Inflammatory macrophage treated with lipopolysaccharide for 1 hour (primary cell): Measurements from ENCODE around the gene TRUB2.
"Not testable (repeated sequence)": the region's sequence is repeated elsewhere in the genome, so short reads cannot be mapped to it uniquely, and the experiment has no call there.

ENCODE experiments used
- DNase-seq, 2 donors: peaks; one replicate each; pipeline ENCODE4 v3.0.0-alpha.2; 2020 to 2022

Gene TRUB2

GRCh38 chr9:128297221-128297773 lies 24.9 kb downstream of the TRUB2 start:
- no peak for DNase-seq

DNA sequence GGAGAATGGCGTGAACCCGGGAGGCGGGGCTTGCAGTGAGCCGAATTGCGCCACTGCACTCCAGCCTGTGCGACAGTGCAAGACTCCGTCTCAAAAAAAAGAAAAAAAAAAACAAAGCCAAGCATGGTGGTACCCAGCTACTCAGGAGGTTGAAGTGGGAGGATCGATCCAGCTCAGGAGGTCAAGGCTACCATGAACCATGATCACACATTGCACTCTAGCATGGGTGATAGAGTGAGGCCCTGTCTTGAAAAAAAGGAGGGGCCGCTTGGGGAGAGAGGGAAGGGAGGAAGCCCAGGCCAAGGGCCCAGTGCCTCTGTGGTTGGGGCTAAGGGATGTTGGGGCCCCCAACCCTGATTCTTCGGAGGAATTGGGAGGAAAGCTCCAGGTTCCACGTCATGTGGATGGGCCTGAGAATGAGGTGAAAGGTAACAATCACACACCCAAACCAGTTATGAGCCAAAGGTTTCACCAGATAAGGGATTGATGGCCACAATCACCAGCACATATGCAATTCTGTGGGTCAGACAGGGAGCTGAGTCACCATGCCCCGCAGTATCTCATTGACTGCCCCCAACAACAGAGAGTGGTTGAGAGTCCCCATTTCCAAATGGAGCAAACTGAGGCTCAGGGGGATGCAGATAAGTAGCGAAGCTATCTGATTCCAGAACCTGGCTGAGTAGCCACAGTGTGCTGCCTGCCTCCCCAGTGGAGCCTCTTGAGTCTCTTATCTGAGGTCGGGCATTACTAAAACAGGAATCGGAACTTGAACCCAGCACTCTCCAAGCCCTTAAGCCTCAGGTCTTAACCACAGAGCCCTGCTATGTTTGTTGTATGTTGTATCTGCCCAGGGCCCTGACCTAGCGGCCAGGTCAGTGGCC lies 25.7 kb downstream of the TRUB2 start:
- no peak for DNase-seq

GRCh38 chr9:128294142-128294541 lies 28.1 kb downstream of the TRUB2 start:
- DNase-seq: no peak

DNA sequence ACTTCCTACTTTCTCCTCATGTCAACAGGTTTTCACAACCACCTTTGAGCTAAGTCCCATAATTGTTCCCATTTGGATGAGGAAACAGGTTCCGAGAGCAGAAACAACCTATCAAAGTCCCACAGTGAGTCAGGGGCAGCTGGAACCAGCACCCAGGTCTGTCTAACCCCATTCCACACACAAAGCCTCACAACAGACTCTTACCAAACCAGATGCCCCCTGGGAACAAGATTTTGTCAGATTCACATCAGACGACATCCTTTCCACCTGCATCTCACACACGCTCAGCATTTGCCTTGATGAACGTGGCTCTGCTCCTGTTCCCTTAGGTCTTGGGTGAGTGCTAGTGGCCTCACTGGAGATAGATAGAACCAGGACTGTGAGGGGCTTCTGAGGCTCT lies 29.2 kb downstream of the TRUB2 start:
- DNase-seq: peak in 1 of 2 donors; percentile 22

- DNase-seq: no peak
These were observed 30.2 kb downstream of the TRUB2 start for GRCh38 chr9:128292009-128292408.

- DNase-seq: no peak
These were observed 33.8 kb downstream of the TRUB2 start for GRCh38 chr9:128288273-128289004.

DNA sequence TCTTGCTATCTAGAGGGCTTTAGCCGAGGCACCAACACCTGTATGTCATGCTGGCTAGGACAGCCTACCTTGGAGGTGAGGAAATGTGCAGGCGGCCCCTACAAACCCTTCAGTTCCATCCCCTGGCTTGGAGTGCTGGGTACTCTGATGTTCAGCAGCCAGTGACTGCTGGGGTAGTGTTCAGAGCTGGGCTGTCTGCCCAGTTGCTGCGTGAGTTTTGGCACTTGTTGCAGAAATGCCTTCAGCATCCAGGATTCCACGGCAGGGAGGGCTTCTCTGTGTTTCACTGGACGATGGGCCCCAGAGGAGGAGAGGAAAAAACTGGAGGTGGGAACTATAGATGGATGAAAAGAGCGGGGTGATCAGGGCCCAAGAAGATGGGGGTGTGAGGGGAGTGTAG lies 35.8 kb downstream of the TRUB2 start:
- no peak for DNase-seq

DNA sequence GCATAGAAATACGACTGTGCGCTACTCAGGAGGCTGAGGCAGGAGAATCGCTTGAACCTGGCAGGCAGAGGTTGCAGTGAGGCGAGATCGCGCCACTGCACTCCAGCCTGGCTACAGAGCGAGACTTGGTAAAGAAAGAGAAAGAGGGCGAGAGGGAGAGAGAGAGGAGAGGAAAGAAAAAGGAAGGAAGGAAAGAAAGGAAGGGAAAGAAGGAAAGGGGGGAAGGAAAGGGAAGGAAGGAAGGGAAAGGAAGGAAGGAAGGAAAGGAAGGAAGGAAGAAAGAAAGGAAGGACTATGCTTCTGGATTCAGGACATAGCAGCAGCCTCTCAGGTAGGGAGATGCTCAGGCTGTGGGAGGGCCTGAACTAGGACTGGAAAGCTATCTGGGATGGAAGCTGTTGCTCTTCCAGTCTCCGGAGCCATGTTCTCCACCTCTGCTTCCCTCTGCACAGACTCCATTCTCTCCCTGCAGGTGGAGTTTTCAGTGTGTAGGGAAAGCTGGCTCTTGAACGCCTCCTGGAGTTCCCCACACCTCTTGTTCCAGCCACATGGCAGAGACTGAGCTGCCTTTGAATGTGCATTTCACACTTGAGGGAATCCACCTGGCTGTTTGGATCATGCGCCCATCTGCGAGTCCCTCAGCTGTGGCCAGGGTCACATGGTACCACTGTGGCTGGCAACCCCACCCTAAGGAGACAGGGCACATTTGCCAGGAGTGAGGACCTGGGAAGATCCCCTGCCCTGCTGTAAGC lies 37.0 kb downstream of the TRUB2 start:
- DNase-seq: no peak

GRCh38 chr9:128282500-128282899 lies 39.7 kb downstream of the TRUB2 start:
- DNase-seq: no peak

DNA sequence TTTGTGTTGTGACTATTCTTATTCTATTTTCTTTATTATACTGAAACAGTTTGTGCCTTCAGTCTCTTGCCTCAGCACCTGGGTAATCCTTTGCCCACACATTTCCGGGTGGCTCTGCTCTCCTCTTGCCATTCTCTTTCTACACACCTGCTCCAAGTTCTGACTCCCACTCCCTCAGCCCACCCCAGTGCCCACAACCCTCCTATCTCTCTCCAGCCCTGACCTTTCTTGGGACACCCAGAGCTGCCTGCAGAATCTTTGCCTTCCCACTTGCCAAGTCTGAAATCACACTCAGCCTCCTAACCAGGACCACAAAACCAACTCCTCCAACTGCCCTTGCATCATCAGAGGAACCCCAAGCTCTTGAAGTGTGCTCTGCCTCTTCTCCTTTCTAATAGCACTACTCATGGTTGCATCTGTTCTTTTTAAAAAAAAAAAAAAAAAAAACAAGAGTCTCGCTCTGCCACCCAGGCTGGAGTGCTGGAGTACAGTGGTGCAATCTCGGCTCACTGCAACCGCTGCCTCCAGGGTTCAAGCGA lies 42.1 kb downstream of the TRUB2 start:
- DNase-seq: peak; percentile 71 to 89

DNA sequence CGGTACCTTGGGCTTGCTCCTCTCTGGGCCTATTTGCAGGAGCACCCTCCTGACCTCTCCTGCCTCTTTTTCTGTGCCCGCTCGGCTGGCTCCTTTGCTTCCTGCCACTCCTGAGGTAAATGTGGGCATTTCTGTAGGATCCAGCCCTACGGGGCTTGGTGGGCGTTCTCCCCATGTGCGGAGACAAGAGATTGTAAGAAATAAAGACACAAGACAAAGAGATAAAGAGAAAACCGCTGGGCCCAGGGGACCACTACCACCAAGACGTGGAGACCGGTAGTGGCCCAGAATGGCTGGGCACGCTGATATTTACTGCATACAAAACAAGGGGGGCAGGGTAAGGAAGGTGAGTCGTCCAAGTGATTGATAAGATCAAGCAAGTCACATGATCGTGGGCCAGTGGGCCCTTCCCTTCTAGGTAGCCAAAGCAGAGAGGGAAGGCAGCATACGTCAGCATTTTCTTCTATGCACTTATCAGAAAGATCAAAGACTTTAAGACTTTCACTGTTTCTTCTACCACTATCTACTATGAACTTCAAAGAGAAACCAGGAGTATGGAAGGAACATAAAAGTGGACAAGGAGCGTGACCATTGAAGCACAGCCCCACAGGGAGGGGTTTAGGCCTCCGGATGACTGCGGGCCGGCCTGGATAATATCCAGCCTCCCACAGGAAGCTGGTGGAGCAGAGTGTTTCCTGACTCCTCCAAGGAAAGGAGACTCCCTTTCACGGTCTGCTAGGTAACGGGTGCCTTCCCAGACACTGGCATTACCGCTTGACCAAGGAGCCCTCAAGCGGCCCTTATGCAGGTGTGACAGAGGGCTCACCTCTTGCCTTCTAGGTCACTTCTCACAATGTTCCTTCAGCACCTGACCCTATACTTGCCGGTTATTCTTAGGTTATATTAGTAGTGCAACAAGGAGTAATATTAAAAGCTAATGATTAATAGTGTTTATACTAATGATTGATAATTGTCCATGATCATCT lies 42.9 kb downstream of the TRUB2 start:
- not testable (repeated sequence) for DNase-seq

DNA sequence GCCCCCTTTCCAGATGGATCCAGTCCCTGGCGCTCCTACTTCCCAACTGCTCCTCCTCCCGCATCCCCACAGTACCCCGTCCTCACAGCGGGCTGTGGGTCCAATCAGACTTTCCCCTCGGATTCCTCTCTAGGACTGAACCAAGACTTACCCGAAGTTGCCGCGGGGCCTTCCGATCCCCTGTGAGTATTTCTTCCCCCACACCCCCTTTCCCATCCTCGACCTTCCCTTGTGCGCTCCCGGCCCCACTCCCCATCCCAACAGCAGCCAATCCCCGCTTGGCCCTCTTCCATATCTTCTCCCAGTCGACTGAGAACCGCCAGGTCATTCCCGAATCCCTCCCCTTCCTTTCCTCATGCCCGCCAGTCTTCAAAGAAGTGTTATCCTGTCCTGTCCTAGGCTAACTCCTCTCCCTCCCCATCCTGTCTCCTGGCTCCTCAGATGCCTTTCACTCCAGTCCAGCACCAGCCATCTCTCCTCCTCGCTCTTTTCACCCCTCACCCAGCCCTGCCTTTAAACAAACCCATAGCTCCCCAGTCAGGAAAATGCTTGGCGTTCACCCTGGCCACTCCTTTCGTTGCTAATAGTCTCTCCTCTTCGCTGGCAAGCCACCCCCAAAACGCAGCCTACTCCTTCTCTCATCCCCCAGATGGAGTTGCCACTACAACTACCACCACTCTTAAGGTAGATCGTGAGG lies 45.5 kb downstream of the TRUB2 start:
- no peak for DNase-seq

DNA sequence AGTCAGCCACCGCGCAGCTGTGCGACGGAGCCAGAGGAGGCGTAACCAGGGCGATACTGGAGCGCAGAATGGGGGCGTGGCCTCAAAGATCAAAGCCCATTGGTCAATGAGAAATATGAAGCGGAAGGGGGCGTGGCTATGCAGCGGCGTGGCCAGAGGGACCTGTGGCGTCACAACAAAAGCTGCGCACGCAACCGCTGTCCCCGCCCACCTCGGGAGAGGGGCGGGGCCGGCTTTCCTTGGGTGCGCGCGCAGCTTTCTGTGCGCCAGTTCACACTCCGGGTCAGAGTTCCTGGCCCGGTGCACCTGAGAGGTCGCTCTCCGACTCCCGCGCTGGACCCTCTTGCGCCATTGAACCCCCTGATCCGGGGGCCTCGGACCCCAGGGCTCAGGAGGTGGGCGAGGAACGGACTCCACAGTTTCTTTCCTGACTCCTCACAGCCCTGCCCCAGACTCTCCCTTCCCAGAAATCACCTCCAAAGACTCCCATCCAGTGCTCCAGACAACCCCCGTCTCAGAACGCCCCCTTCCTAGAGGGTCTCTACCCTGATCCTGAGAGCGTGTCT lies 46.2 kb downstream of the TRUB2 start, which contains the start of gene SWI5:
TSS of gene SWI5 (plus strand) at position 269 of the 566 bp plus-strand sequence.
- peak; percentile 98 to 100 for DNase-seq

GRCh38 chr9:128275198-128276007 lies 46.8 kb downstream of the TRUB2 start, which contains the start of gene GOLGA2:
Gene GOLGA2, minus strand, starts transcription at chr9:128276007. Its CDS starts 31 bp downstream, at chr9:128275976.
- DNase-seq: peak in 1 of 2 donors; percentile 17

DNA sequence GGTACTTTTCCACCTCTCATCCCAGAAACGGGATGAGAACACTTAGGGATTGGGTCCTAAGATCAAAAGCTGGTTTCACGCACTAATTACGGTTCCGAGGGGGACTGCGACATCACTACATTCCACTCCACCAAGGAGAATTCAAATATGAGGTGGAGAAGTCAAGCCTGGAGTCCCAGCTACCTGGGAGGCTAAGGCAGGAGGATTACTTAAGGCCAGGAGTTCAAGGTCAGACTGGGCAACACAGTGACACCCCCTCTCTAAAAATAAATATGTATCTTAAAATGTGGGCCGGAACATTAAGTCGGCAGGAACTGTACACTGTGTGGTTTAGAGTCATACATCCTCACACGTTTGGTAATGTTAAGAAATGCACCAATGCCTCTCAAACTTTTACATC lies 48.0 kb downstream of the TRUB2 start:
- DNase-seq: no peak

DNA sequence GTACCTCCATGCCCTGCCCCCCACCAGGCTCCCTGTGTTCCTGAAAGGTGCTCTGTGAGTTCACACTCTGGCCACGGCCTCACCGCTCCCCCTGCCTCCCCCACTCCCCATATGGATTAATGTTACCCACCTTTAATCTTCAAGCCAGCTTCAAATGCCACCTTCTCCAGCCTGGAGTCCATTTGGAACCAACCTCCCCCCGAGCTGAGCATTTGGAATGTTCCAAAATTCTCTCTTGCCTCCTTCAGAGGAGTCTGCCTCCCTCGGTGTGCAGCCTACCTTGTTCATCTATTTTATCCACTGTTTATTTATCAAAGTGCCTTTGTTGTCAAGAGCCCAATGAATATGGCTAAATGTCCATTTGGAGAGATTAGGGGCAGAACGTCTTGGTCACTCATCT lies 50.7 kb downstream of the TRUB2 start:
- DNase-seq: no peak

GRCh38 chr9:128271112-128271511 lies 51.1 kb downstream of the TRUB2 start:
- no peak for DNase-seq

DNA sequence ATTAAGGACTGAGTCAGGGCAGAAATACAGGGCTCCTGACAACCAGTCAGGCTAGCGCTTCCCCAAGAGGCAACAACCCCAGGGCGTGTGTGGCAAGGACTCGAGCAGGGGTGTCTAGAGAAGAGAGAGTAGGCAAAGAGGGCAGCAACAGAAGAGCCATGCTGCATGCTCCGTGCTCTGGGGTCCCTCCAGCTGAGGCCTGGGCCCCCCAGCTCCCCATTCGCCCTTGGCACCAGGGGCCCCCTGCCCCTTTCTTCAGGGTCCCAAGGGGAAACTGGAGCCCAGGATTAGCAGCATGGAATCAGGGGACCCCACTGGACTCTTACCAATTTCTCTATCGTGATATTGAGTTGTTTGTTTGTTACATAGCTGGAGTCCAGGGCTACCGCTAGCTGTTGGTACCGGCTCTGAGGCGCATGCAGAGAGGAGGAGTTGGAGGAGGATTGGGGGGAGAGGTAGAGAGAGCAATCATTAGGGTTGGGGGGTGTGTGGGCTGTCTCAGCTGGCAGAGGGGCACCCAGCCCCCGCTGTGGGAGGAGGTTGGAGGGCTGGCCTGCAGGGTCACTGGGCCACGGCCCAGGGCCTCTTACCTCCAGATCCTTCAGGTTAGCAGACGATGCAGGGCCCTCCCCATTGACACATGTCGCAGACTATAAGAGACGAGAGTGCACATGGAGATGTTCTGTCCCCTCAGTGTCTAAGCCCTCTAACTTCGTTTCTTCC lies 55.2 kb downstream of the TRUB2 start:
- DNase-seq: no peak
